Measurements from ENCODE around the gene VAMP1. TPM values are rescaled to one million over a fixed set of nuclear protein-coding genes. Genes with fewer than 3 reads are reported as not detected.

VAMP1 gene
- total RNA-seq: 3.1 and 7.0 TPM in 2 replicates

GRCh38 chr12:6470375-6471163, at the start of gene VAMP1:
VAMP1 (minus strand) TSS chr12:6470677; CDS start chr12:6470531, 146 bp downstream.

GRCh38 chr12:6493497-6494257, 23.2 kb upstream of the VAMP1 start, which contains the start of gene NCAPD2:
NCAPD2 (plus strand) TSS chr12:6494102; CDS start chr12:6495099, 997 bp downstream.

GRCh38 chr12:6492838-6493496, 22.5 kb upstream of the VAMP1 start, which contains the start of gene MRPL51:
MRPL51 (minus strand) TSS chr12:6493262; CDS start chr12:6493136, 126 bp downstream.

GRCh38 chr12:6451348-6452244, 18.9 kb downstream of the VAMP1 start, which contains the start of gene TAPBPL:
TAPBPL (plus strand) TSS chr12:6452042; CDS start chr12:6452249, 207 bp downstream.

GRCh38 chr12:6444704-6445688, 25.5 kb downstream of the VAMP1 start, which contains the start of gene CD27:
CD27 (plus strand) TSS chr12:6444955; CDS start chr12:6445096, 141 bp downstream.

Other genes with a start within 250 kb of the VAMP1 start
- gene PLEKHG6, start 160.0 kb downstream of the VAMP1 start, total RNA-seq: 0.65 and 1.3 TPM in 2 replicates
- 219 and 360 TPM in 2 replicates for gene TNFRSF1A, start 128.6 kb downstream of the VAMP1 start, total RNA-seq
- gene SCNN1A, start 95.1 kb downstream of the VAMP1 start, total RNA-seq: 5.9 and 63.5 TPM in 2 replicates
- 89.3 and 169 TPM in 2 replicates for gene LTBR, start 86.5 kb downstream of the VAMP1 start, total RNA-seq
- gene CD27, start 25.7 kb downstream of the VAMP1 start, total RNA-seq: 0.51 TPM in 1 of 2 replicates, not detected in the other
- gene TAPBPL, start 18.6 kb downstream of the VAMP1 start, total RNA-seq: 11.4 and 21.4 TPM in 2 replicates
- 39.6 and 73.5 TPM in 2 replicates for gene MRPL51, start 22.6 kb upstream of the VAMP1 start, total RNA-seq
- gene NCAPD2, start 23.4 kb upstream of the VAMP1 start, total RNA-seq: 42.2 and 227 TPM in 2 replicates
- gene GAPDH, start 63.8 kb upstream of the VAMP1 start, total RNA-seq: 5,203 and 7,437 TPM in 2 replicates
- 8.1 and 13.4 TPM in 2 replicates for gene IFFO1, start 85.4 kb upstream of the VAMP1 start, total RNA-seq
- gene NOP2, start 97.6 kb upstream of the VAMP1 start, total RNA-seq: 28.6 and 36.3 TPM in 2 replicates
- 236 and 412 TPM in 2 replicates for gene CHD4, start 136.7 kb upstream of the VAMP1 start, total RNA-seq
- 2.1 and 3.0 TPM in 2 replicates for gene LPAR5, start 165.3 kb upstream of the VAMP1 start, total RNA-seq
- 0.49 and 8.7 TPM in 2 replicates for gene ACRBP, start 176.8 kb upstream of the VAMP1 start, total RNA-seq
- gene ING4, start 192.4 kb upstream of the VAMP1 start, total RNA-seq: 14.5 and 50.5 TPM in 2 replicates
- 28.8 and 35.1 TPM in 2 replicates for gene ZNF384, start 218.7 kb upstream of the VAMP1 start, total RNA-seq
- 0.16 and 2.9 TPM in 2 replicates for gene PIANP, start 230.1 kb upstream of the VAMP1 start, total RNA-seq

Data from mesangial cell (primary cell).